H1 (cell line): ENCODE results near the gene RAMACL. TPM values are rescaled to one million over a fixed set of nuclear protein-coding genes. Genes with fewer than 3 reads are reported as not detected.

Experiments
- MAFK ChIP-seq: IDR thresholded peaks from 2 replicates; pipeline ENCODE4 v1.6.1; 2012; ENCODE audit warnings: low read depth, mild to moderate bottlenecking, improper control_type of control experiment, low read length
- NANOG ChIP-seq: IDR thresholded peaks from 2 replicates; pipeline ENCODE4 v1.6.1; 2011; ENCODE audit warnings: low read length, low read depth, mild to moderate bottlenecking, inconsistent platforms; ENCODE audit not compliant: insufficient read depth, poor library complexity, severe bottlenecking
- RBBP5 ChIP-seq: IDR thresholded peaks from 2 replicates; pipeline ENCODE4 v1.7.1; 2012; ENCODE audit warnings: low read depth, mild to moderate bottlenecking, inconsistent platforms, low read length, moderate library complexity, borderline replicate concordance
- polyA plus RNA-seq, 7 experiments: library from polyadenylated mRNA; depleted of rRNA in 3 of 7; stranded (reverse) in 5 of 7; unstranded in 2 of 7; fragments of >200 nt in 5 of 7; fragments of 200-250 nt in 2 of 7; gene quantifications; 1 replicate in 5 of 7; 2 replicates in 1 of 7; 4 replicates in 1 of 7; pipeline versions ENCODE4 v1.2.1 to v1.2.3, GENCODE V29; 2011 to 2013; ENCODE audit warnings: missing spikeins in 2 of 7, mixed read lengths in 2 of 7
- total RNA-seq: library from RNA; stranded (reverse); fragmentation: NEBNext Ultra II Directional; extraction: Animal tissue kit (Norgen Biotek cat#: 25700); gene quantifications from 2 replicates; pipeline ENCODE4 v1.2.1, GENCODE V29; 2021

The RAMACL gene
- total and polyA plus RNA-seq, 2 of the 8 experiments (the other 6 are each of a cell fraction or from before 2014, with no cell fraction given), result 0.23 to 0.97 TPM

GRCh38 chr6:166604328-166604727 is 17.9 kb upstream of the RAMACL start (continued):
- TF ChIP-seq NANOG, result no peak
- no peak for TF ChIP-seq RBBP5
- no peak for TF ChIP-seq MAFK
